HEK293 (cell line): ENCODE results near the gene NOC4L.
A peak's percentile ranks its signal among the peaks of the same experiment; 100 is the strongest.

Experiments
- CTCF ChIA-PET: fragments of 350-600 bp; formaldehyde crosslinking; extraction: SDS; loops from one replicate; lab custom pipeline; 2021; ENCODE audit warnings: antibody characterized with exemption; lab: Yijun Ruan, JAX
- POLR2A ChIA-PET: fragments of 300-600 bp; formaldehyde crosslinking; extraction: SDS; loops from one replicate; lab custom pipeline; 2020; ENCODE audit warnings: antibody characterized with exemption, inconsistent platforms; lab: Yijun Ruan, JAX
- H3K27ac ChIP-seq: fragments of 200-500 bp; sonication (Bioruptor generic); 2 replicates; pipeline ENCODE4 v1.5.1; 2014; ENCODE audit warnings: low read depth, low read length, control low read depth, inconsistent platforms; ENCODE audit errors: extremely low read depth
- H3K36me3 ChIP-seq, 2 experiments: fragments of 200-500 bp in 1 of 2; sonication (Bioruptor generic) in 1 of 2; 1 replicate in 1 of 2; 2 replicates in 1 of 2; pipeline ENCODE4 v1.5.1; 2014 to 2017; ENCODE audit warnings: inconsistent platforms in 2 of 2, low read length in 2 of 2; ENCODE audit not compliant: control insufficient read depth in 2 of 2, insufficient read depth in 1 of 2
- H3K4me1 ChIP-seq: fragments of 200-500 bp; sonication (Bioruptor generic); 2 replicates; pipeline ENCODE4 v1.5.1; 2014; ENCODE audit warnings: mild to moderate bottlenecking, low read length, inconsistent platforms; ENCODE audit not compliant: control insufficient read depth, insufficient read depth
- H3K4me3 ChIP-seq: 2 replicates; pipeline ENCODE4 v1.5.1; 2011; ENCODE audit warnings: low read depth, mild to moderate bottlenecking, control low read depth, low read length, moderate library complexity
- H3K9me3 ChIP-seq: fragments of 200-500 bp; sonication (Bioruptor generic); 2 replicates; pipeline ENCODE4 v1.5.1; 2014; ENCODE audit warnings: low read depth, low read length, inconsistent platforms; ENCODE audit not compliant: control insufficient read depth, insufficient read depth
- FEZF1 ChIP-seq: fragments of 450-650 bp; formaldehyde crosslinking; IDR thresholded peaks from 2 replicates; pipeline ENCODE4 v1.5.1; 2016; ENCODE audit warnings: missing biosample characterization, missing genetic modification characterization
- IKZF3 ChIP-seq: fragments of 450-650 bp; IDR thresholded peaks from 2 replicates; pipeline ENCODE4 v1.5.0; 2018; ENCODE audit warnings: missing biosample characterization, mild to moderate bottlenecking, missing genetic modification characterization, moderate library complexity
- REPIN1 ChIP-seq: fragments of 450-650 bp; formaldehyde crosslinking; IDR thresholded peaks from 2 replicates; pipeline ENCODE4 v1.5.1; 2017; ENCODE audit warnings: missing biosample characterization, missing genetic modification characterization, low read depth
- SETDB1 ChIP-seq: IDR thresholded peaks from one replicate; pipeline ENCODE4 v1.6.1; 2017; ENCODE audit warnings: mild to moderate bottlenecking, low read length, moderate library complexity, mixed read lengths; ENCODE audit not compliant: insufficient read length
- SP7 ChIP-seq: fragments of 450-650 bp; formaldehyde crosslinking; IDR thresholded peaks from 2 replicates; pipeline ENCODE4 v1.5.1; 2016; ENCODE audit warnings: missing biosample characterization, missing genetic modification characterization
- TCF7L2 ChIP-seq: IDR thresholded peaks from 2 replicates; pipeline ENCODE4 v1.6.1; 2011; ENCODE audit warnings: low read depth, mild to moderate bottlenecking, inconsistent platforms, low read length, moderate library complexity, borderline replicate concordance
- TRIM28 ChIP-seq: IDR thresholded peaks from 2 replicates; pipeline ENCODE4 v1.6.1; 2011; ENCODE audit warnings: low read length, control low read depth, borderline replicate concordance
- WT1 ChIP-seq: fragments of 450-650 bp; formaldehyde crosslinking; IDR thresholded peaks from 2 replicates; pipeline ENCODE4 v1.5.1; 2016; ENCODE audit warnings: missing biosample characterization, missing genetic modification characterization
- ZBTB21 ChIP-seq: fragments of 450-650 bp; formaldehyde crosslinking; IDR thresholded peaks from 2 replicates; pipeline ENCODE4 v1.5.1; 2017; ENCODE audit warnings: missing biosample characterization, missing genetic modification characterization
- ZBTB7A ChIP-seq: fragments of 450-650 bp; formaldehyde crosslinking; IDR thresholded peaks from 2 replicates; pipeline ENCODE4 v1.5.1; 2016; ENCODE audit warnings: low read depth, missing biosample characterization, missing genetic modification characterization
- ZIC2 ChIP-seq: fragments of 450-650 bp; formaldehyde crosslinking; IDR thresholded peaks from 2 replicates; pipeline ENCODE4 v1.5.1; 2016; ENCODE audit warnings: missing biosample characterization, missing genetic modification characterization
- ZNF211 ChIP-seq: fragments of 450-650 bp; formaldehyde crosslinking; IDR thresholded peaks from 2 replicates; pipeline ENCODE4 v1.5.1; 2016; ENCODE audit warnings: low read depth, missing biosample characterization, missing genetic modification characterization
- ZNF214 ChIP-seq: fragments of 450-650 bp; formaldehyde crosslinking; IDR thresholded peaks from 2 replicates; pipeline ENCODE4 v1.5.1; 2017; ENCODE audit warnings: missing biosample characterization, mild to moderate bottlenecking, missing genetic modification characterization, borderline replicate concordance
- ZNF266 ChIP-seq: fragments of 450-650 bp; formaldehyde crosslinking; IDR thresholded peaks from 2 replicates; pipeline ENCODE4 v1.5.1; 2016; ENCODE audit warnings: missing biosample characterization, missing genetic modification characterization, low read depth
- ZNF324 ChIP-seq: fragments of 450-650 bp; formaldehyde crosslinking; IDR thresholded peaks from 2 replicates; pipeline ENCODE4 v1.5.1; 2016; ENCODE audit warnings: missing biosample characterization, missing genetic modification characterization
- ZNF426 ChIP-seq: fragments of 450-650 bp; formaldehyde crosslinking; IDR thresholded peaks from 2 replicates; pipeline ENCODE4 v1.5.1; 2017; ENCODE audit warnings: missing biosample characterization, missing genetic modification characterization, mild to moderate bottlenecking, inconsistent platforms, moderate library complexity
- ZNF521 ChIP-seq: fragments of 450-650 bp; formaldehyde crosslinking; IDR thresholded peaks from 2 replicates; pipeline ENCODE4 v1.5.1; 2017; ENCODE audit warnings: missing biosample characterization, mild to moderate bottlenecking, missing genetic modification characterization
- ZNF560 ChIP-seq: fragments of 450-650 bp; formaldehyde crosslinking; IDR thresholded peaks from 2 replicates; pipeline ENCODE4 v1.5.1; 2017; ENCODE audit warnings: missing biosample characterization, missing genetic modification characterization, borderline replicate concordance
- ZNF610 ChIP-seq: fragments of 450-650 bp; formaldehyde crosslinking; IDR thresholded peaks from 2 replicates; pipeline ENCODE4 v1.5.1; 2016; ENCODE audit warnings: missing biosample characterization, missing genetic modification characterization, borderline replicate concordance
- ZNF621 ChIP-seq: fragments of 450-650 bp; formaldehyde crosslinking; IDR thresholded peaks from 2 replicates; pipeline ENCODE4 v1.5.1; 2017; ENCODE audit warnings: missing biosample characterization, missing genetic modification characterization
- ZNF660 ChIP-seq: fragments of 450-650 bp; IDR thresholded peaks from 2 replicates; pipeline ENCODE4 v1.5.1; 2018; ENCODE audit warnings: missing biosample characterization, mild to moderate bottlenecking, missing genetic modification characterization
- ZNF670 ChIP-seq: fragments of 450-650 bp; formaldehyde crosslinking; IDR thresholded peaks from 2 replicates; pipeline ENCODE4 v1.5.1; 2016; ENCODE audit warnings: missing biosample characterization, missing genetic modification characterization, low read depth
- ZNF677 ChIP-seq: fragments of 450-650 bp; IDR thresholded peaks from 2 replicates; pipeline ENCODE4 v1.5.0; 2018; ENCODE audit warnings: missing biosample characterization, mild to moderate bottlenecking, missing genetic modification characterization, moderate library complexity
- ZNF843 ChIP-seq: fragments of 450-650 bp; formaldehyde crosslinking; IDR thresholded peaks from 2 replicates; pipeline ENCODE4 v1.5.1; 2016; ENCODE audit warnings: missing biosample characterization, missing genetic modification characterization
- TF ChIP-seq, protein P1 (sequence below): fragments of 450-650 bp; formaldehyde crosslinking; IDR thresholded peaks from 2 replicates; pipeline ENCODE4 v1.5.1; 2016; ENCODE audit warnings: missing biosample characterization, missing genetic modification characterization, borderline replicate concordance
- TF ChIP-seq, protein P2 (sequence below): fragments of 450-650 bp; formaldehyde crosslinking; IDR thresholded peaks from 2 replicates; pipeline ENCODE4 v1.5.1; 2016; ENCODE audit warnings: missing biosample characterization, missing genetic modification characterization

Gene NOC4L

DNA sequence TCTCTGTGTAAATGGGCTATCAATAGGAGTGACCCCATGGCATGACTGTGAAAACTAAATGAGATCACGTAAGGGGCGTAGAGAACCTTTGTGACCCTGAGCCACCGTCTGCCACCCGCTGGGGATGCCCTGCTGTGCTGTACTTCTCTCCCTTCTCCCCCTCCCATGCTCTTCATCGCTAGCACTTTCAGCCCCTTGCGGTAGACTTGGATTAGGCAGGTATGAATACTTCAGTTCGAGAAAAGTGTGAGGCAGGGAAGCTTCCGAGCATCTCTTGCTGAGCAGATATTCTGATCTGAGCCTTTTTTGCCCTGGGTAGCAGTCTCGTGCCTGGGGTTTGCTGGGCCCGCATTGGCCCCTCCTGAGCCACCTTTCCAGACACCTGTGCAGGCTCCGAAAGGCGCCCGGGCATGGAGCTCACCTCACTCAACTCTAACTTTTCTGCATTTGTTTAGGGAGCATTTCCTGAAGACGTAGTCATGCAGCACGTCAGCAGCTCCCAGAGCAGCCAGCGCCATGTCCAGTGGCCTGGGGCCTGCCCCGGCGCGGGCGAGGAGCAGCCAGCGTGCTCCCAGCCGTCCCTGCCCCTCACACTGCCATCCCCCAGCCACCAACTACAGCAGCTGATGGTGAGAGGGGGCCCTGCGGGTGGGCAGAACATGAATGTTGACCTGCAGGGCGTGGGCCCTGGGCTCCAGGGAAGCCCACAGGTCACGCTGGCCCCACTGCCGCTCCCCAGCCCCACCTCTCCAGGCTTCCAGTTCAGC, 40.5 kb upstream of the NOC4L start:
- POLR2A ChIA-PET = no interaction called here

DNA sequence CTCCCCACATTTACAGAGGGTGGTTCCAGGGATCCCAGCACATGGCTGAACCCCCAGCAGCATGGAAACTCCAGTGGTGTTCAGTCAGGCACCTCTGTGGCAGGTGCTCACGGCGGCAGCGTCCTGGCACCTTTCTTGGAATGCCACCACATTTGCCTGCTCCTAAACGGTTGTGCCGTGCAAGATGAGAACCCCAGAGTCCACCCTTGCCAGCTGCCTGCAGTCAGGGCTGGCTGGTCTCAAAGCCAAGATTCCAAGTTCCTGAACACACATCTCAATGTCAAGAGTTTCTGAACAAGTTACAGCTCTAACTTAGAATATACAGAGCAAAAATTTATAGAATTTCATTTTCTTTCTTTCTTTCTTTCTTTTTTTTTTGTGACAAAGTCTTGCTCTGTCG, 38.8 kb upstream of the NOC4L start:
- H3K9me3 ChIP-seq = no peaks in the 10 kb centered on the region
- no peak overlapping the region for H3K27ac ChIP-seq
- ChIA-PET CTCF (no interaction called here), POLR2A (no interaction called here)
- H3K36me3 ChIP-seq = peaks cover 10 to 46% of the 10 kb centered on the region in 2 experiments; a peak in 2 of 3 replicates
- H3K4me3 ChIP-seq = no peak overlapping the region
- H3K4me1 ChIP-seq = no peaks in the 10 kb centered on the region
- TF ChIP-seq ZNF610 (tag by site-specific recombination) = no peak

More for the DNA sequence above, 40.5 kb upstream of the NOC4L start:
- peak; percentile 10; the same call in 1 of the 2 replicates for TF ChIP-seq ZIC2 (tag by site-specific recombination)
- no peak for TF ChIP-seq IKZF3 (tag by site-specific recombination)
- no peak for TF ChIP-seq ZNF266 (tag by site-specific recombination)
- no peak for TF ChIP-seq TRIM28
- no peak for TF ChIP-seq FEZF1 (tag by site-specific recombination)
- no peaks in the 10 kb centered on the region for H3K4me1 ChIP-seq
- no peaks in the 10 kb centered on the region for H3K9me3 ChIP-seq
- H3K4me3 ChIP-seq = no peak overlapping the region
- H3K36me3 ChIP-seq = peaks cover 4 to 45% of the 10 kb centered on the region in 2 experiments; a peak in 2 of 3 replicates
- CTCF ChIA-PET = no interaction called here
- no peak overlapping the region for H3K27ac ChIP-seq

DNA sequence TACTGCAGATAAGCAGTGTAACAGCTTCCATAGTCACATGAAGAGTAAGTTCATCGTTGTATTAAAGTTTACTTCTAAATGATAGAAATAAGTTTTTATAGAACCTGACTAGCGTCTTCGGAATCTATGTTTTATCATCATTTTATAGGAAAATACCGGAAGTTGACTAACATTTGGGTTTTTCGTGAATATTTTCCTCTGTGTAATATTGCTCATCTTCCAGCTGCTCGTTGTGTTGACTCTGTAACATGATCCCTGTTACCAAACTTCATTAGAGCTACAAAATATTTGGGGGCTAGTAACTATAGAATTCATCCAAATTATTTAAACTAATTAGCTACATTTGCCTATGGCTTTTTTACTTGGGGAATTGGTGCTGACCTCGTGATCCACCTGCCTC, 37.3 kb upstream of the NOC4L start:
- Histone ChIP-seq H3K36me3 (peaks cover 10 to 52% of the 10 kb centered on the region in 2 experiments; a peak in 2 of 3 replicates), H3K27ac (no peak overlapping the region)
- TF ChIP-seq TCF7L2 (no peak), REPIN1 (no peak), ZNF660 (tag by site-specific recombination) (no peak), ZNF670 (no peak), ZNF843 (tag by site-specific recombination) (no peak), WT1 (tag by site-specific recombination) (no peak), ZNF560 (no peak), SETDB1 (no peak), ZBTB21 (tag by site-specific recombination) (no peak), SP7 (tag by site-specific recombination) (no peak), ZNF211 (tag by site-specific recombination) (no peak), ZNF214 (tag by site-specific recombination) (no peak), ZNF677 (no peak), ZNF521 (tag by site-specific recombination) (no peak), ZNF426 (tag by site-specific recombination) (no peak), ZBTB7A (no peak), ZNF621 (tag by site-specific recombination) (no peak), ZNF324 (tag by site-specific recombination) (no peak)
- TF ChIP-seq, protein P1, sequence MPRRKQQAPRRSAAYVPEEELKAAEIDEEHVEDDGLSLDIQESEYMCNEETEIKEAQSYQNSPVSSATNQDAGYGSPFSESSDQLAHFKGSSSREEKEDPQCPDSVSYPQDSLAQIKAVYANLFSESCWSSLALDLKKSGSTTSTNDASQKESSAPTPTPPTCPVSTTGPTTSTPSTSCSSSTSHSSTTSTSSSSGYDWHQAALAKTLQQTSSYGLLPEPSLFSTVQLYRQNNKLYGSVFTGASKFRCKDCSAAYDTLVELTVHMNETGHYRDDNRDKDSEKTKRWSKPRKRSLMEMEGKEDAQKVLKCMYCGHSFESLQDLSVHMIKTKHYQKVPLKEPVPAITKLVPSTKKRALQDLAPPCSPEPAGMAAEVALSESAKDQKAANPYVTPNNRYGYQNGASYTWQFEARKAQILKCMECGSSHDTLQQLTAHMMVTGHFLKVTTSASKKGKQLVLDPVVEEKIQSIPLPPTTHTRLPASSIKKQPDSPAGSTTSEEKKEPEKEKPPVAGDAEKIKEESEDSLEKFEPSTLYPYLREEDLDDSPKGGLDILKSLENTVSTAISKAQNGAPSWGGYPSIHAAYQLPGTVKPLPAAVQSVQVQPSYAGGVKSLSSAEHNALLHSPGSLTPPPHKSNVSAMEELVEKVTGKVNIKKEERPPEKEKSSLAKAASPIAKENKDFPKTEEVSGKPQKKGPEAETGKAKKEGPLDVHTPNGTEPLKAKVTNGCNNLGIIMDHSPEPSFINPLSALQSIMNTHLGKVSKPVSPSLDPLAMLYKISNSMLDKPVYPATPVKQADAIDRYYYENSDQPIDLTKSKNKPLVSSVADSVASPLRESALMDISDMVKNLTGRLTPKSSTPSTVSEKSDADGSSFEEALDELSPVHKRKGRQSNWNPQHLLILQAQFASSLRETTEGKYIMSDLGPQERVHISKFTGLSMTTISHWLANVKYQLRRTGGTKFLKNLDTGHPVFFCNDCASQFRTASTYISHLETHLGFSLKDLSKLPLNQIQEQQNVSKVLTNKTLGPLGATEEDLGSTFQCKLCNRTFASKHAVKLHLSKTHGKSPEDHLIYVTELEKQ (tag by site-specific recombination) = no peak
- TF ChIP-seq, protein P2, sequence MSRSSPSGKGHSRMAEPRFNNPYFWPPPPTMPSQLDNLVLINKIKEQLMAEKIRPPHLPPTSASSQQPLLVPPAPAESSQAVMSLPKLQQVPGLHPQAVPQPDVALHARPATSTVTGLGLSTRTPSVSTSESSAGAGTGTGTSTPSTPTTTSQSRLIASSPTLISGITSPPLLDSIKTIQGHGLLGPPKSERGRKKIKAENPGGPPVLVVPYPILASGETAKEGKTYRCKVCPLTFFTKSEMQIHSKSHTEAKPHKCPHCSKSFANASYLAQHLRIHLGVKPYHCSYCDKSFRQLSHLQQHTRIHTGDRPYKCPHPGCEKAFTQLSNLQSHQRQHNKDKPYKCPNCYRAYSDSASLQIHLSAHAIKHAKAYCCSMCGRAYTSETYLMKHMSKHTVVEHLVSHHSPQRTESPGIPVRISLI (tag by site-specific recombination) = no peak
- TF ChIP-seq, all 188 proteins: peak for 0
- no peaks in the 10 kb centered on the region for H3K9me3 ChIP-seq
- ChIA-PET POLR2A (no interaction called here), CTCF (no interaction called here)
- no peak overlapping the region for H3K4me3 ChIP-seq
- H3K4me1 ChIP-seq = no peaks in the 10 kb centered on the region
